Ascending aorta (tissue), 2 donors: ENCODE data around the gene SLC9A1. TPM values are rescaled to one million over a fixed set of nuclear protein-coding genes. Genes with fewer than 3 reads are reported as not detected.
"Not testable (repeated sequence)": the region's sequence is repeated elsewhere in the genome, so short reads cannot be mapped to it uniquely, and the experiment has no call there.

Experiments used
- DNase-seq, 2 donors: peaks; one replicate each; pipeline ENCODE4 v3.0.0-alpha.2; 2019; ENCODE audit warnings: low spot score in 2 of 2
- H3K27ac ChIP-seq, 2 donors: fragments of 200-600 bp; sonication (generic); one replicate each; pipeline ENCODE4 v1.5.1; 2016 to 2017; ENCODE audit warnings: mild to moderate bottlenecking in 1 of 2
- H3K27me3 ChIP-seq: fragments of 200-600 bp; sonication (generic); one replicate; pipeline ENCODE4 v1.5.1; 2017
- H3K36me3 ChIP-seq, 2 donors: fragments of 200-600 bp; sonication (generic); one replicate each; pipeline ENCODE4 v1.5.1; 2016
- H3K4me1 ChIP-seq, 2 donors: fragments of 200-600 bp; sonication (generic); one replicate each; pipeline ENCODE4 v1.5.1; 2016 to 2017; ENCODE audit warnings: mild to moderate bottlenecking in 1 of 2
- H3K4me3 ChIP-seq, 2 donors: fragments of 200-600 bp; sonication (generic); one replicate each; pipeline ENCODE4 v1.5.1; 2016 to 2017; ENCODE audit warnings: mild to moderate bottlenecking in 1 of 2
- H3K9me3 ChIP-seq, 2 donors: fragments of 200-600 bp; sonication (generic); one replicate each; pipeline ENCODE4 v1.5.1; 2016
- CTCF ChIP-seq, 3 experiments: fragments of 200-600 bp in 2 of 3; fragments of 450-650 bp in 1 of 3; sonication (generic) in 2 of 3; IDR thresholded peaks; one replicate each; pipeline ENCODE4 v1.5.1; 2016 to 2019; ENCODE audit warnings: antibody characterized with exemption in 3 of 3, mild to moderate bottlenecking in 1 of 3, moderate library complexity in 1 of 3
- intact Hi-C: fragments of 100-400 bp; cut with DNase I; formaldehyde crosslinking; loops from one replicate; pipeline ENCODE4 v1.15.1; 2023
- total RNA-seq: library from RNA; depleted of rRNA; stranded (reverse); fragments of >200 nt; gene quantifications from one replicate; pipeline ENCODE4 v1.1.0, GENCODE V29; 2016

Gene SLC9A1
- total RNA-seq, 1 donor from 2014 or later, result 22.0 TPM

- Histone ChIP-seq H3K4me3 (no peak overlapping the region), H3K4me1 (no peaks in the 10 kb centered on the region), H3K9me3 (no peaks in the 10 kb centered on the region), H3K36me3 (no peaks in the 10 kb centered on the region), H3K27me3 (no peaks in the 10 kb centered on the region), H3K27ac (no peak overlapping the region)
- no peak for DNase-seq
- intact Hi-C loops, result no loop called here
- TF ChIP-seq CTCF (IDR thresholded peaks at IDR 0.05), result no peak
Measured at GRCh38 chr1:27179979-27180378, 25.1 kb upstream of the SLC9A1 start.

- Histone ChIP-seq H3K27ac (no peak overlapping the region), H3K9me3 (no peaks in the 10 kb centered on the region), H3K27me3 (no peaks in the 10 kb centered on the region), H3K4me1 (no peaks in the 10 kb centered on the region), H3K4me3 (no peak overlapping the region), H3K36me3 (no peaks in the 10 kb centered on the region)
- no peak for TF ChIP-seq CTCF (IDR thresholded peaks at IDR 0.05)
- no peak for DNase-seq
- intact Hi-C loops, result no loop called here
Measured at GRCh38 chr1:27179379-27179778, 24.5 kb upstream of the SLC9A1 start.

- intact Hi-C loops, result no loop called here
- no peak overlapping the region for H3K27ac ChIP-seq
- H3K4me3 ChIP-seq, result no peak overlapping the region
- TF ChIP-seq CTCF (IDR thresholded peaks at IDR 0.05), result no peak
- H3K27me3 ChIP-seq, result no peaks in the 10 kb centered on the region
- no peaks in the 10 kb centered on the region for H3K4me1 ChIP-seq
- DNase-seq, result no peak
- no peaks in the 10 kb centered on the region for H3K36me3 ChIP-seq
- no peaks in the 10 kb centered on the region for H3K9me3 ChIP-seq
Measured at GRCh38 chr1:27176954-27177353, 22.0 kb upstream of the SLC9A1 start.

- DNase-seq, result no peak
- H3K27me3 ChIP-seq, result no peaks in the 10 kb centered on the region
- TF ChIP-seq CTCF (IDR thresholded peaks at IDR 0.05), result no peak
- H3K36me3 ChIP-seq, result no peaks in the 10 kb centered on the region
- H3K4me3 ChIP-seq, result no peak overlapping the region
- intact Hi-C loops, result no loop called here
- no peaks in the 10 kb centered on the region for H3K4me1 ChIP-seq
- H3K27ac ChIP-seq, result no peak overlapping the region
- H3K9me3 ChIP-seq, result no peaks in the 10 kb centered on the region
Measured at GRCh38 chr1:27176323-27176722, 21.4 kb upstream of the SLC9A1 start.

- H3K4me1 ChIP-seq, H3K27me3 ChIP-seq, H3K27ac ChIP-seq, intact Hi-C loops, H3K9me3 ChIP-seq, H3K4me3 ChIP-seq, H3K36me3 ChIP-seq, DNase-seq: not testable (repeated sequence)
Measured at GRCh38 chr1:27172992-27173391, 18.1 kb upstream of the SLC9A1 start.

- H3K27me3 ChIP-seq, result no peaks in the 10 kb centered on the region
- no peaks in the 10 kb centered on the region for H3K9me3 ChIP-seq
- no peak overlapping the region for H3K27ac ChIP-seq
- H3K36me3 ChIP-seq, result no peaks in the 10 kb centered on the region
- TF ChIP-seq CTCF (IDR thresholded peaks at IDR 0.05), result no peak
- no peaks in the 10 kb centered on the region for H3K4me1 ChIP-seq
- intact Hi-C loops, result no loop called here
- no peak for DNase-seq
- no peak overlapping the region for H3K4me3 ChIP-seq
Measured at GRCh38 chr1:27166929-27167328, 12.0 kb upstream of the SLC9A1 start.
